Mammary microvascular endothelial cell (primary cell): Measurements from ENCODE around the gene AXL. TPM values are rescaled to one million over a fixed set of nuclear protein-coding genes. Genes with fewer than 3 reads are reported as not detected.

ENCODE experiments used
- total RNA-seq: library from RNA; depleted of rRNA; stranded (reverse); fragments of >200 nt; gene quantifications from 2 replicates; pipeline ENCODE4 v1.2.3, GENCODE V29; 2015

AXL gene
- 183 and 196 TPM in 2 replicates for total RNA-seq

GRCh38 chr19:41218615-41219507 is at the start of gene AXL:
TSS of gene AXL (plus strand) at chr19:41219223. CDS start at chr19:41219393, 170 bp downstream.

GRCh38 chr19:41192574-41193429 is 26.2 kb upstream of the AXL start, which contains the start of gene CYP2S1:
TSS of gene CYP2S1 (plus strand) at chr19:41193219. CDS start at chr19:41193265, 46 bp downstream.

GRCh38 chr19:41263850-41264580 is 45.0 kb downstream of the AXL start, which contains the start of gene HNRNPUL1:
TSS of gene HNRNPUL1 (plus strand) at chr19:41264372. CDS start at chr19:41264504, 132 bp downstream.

GRCh38 chr19:41310033-41310831 is 91.2 kb downstream of the AXL start, which contains the start of gene CCDC97:
TSS of gene CCDC97 (plus strand) at chr19:41310172. CDS start at chr19:41310311, 139 bp downstream.

Other genes with a start within 250 kb of the AXL start
- gene CYP2B6, start 227.9 kb upstream of the AXL start, total RNA-seq: not detected in 2 replicates
- gene CYP2A13, start 130.8 kb upstream of the AXL start, total RNA-seq: not detected in 2 replicates
- not detected in 2 replicates for gene CYP2F1, start 104.8 kb upstream of the AXL start, total RNA-seq
- 4.7 and 5.3 TPM in 2 replicates for gene CYP2S1, start 26.0 kb upstream of the AXL start, total RNA-seq
- 138 and 141 TPM in 2 replicates for gene HNRNPUL1, start 45.1 kb downstream of the AXL start, total RNA-seq
- gene CCDC97, start 90.9 kb downstream of the AXL start, total RNA-seq: 10.6 and 14.3 TPM in 2 replicates
- 25.4 and 40.8 TPM in 2 replicates for gene TGFB1, start 134.7 kb downstream of the AXL start, total RNA-seq
- 10.2 TPM in 2 replicates for gene B9D2, start 144.9 kb downstream of the AXL start, total RNA-seq
- 5.8 and 10.5 TPM in 2 replicates for gene TMEM91, start 157.3 kb downstream of the AXL start, total RNA-seq
- gene EXOSC5, start 178.1 kb downstream of the AXL start, total RNA-seq: 24.9 and 27.6 TPM in 2 replicates
- gene BCKDHA, start 178.6 kb downstream of the AXL start, total RNA-seq: 34.5 and 36.2 TPM in 2 replicates
- gene B3GNT8, start 208.2 kb downstream of the AXL start, total RNA-seq: 0.87 and 1.5 TPM in 2 replicates
- 55.4 and 56.9 TPM in 2 replicates for gene DMAC2, start 220.7 kb downstream of the AXL start, total RNA-seq
- not detected in 2 replicates for gene ERICH4, start 223.9 kb downstream of the AXL start, total RNA-seq